IMR-90 (cell line): ENCODE measurements around the gene MPV17. TPM values are rescaled to one million over a fixed set of nuclear protein-coding genes. Genes with fewer than 3 reads are reported as not detected.

Source experiments
- ATAC-seq: fragments of 200-7000 bp; cut with Tn5 transposase; 2 replicates; pipeline ENCODE4 v1.9.1; 2020; ENCODE audit warnings: low read depth, mild to moderate bottlenecking, moderate library complexity
- BruUV-seq: library from RNA; stranded (reverse); fragments of 400-500 nt; replicated peaks from 2 replicates; lab custom pipeline; 2021; lab: Mats Ljungman, UMichigan
- CTCF ChIA-PET: fragments of 300-600 bp; formaldehyde crosslinking; extraction: SDS; loops from one replicate; lab custom pipeline; 2021; ENCODE audit warnings: antibody characterized with exemption; lab: Yijun Ruan, JAX
- POLR2A ChIA-PET: fragments of 300-600 bp; sonication (Branson Sonifier 250); formaldehyde crosslinking; loops from one replicate; lab custom pipeline; 2022; ENCODE audit warnings: antibody characterized with exemption; ENCODE audit not compliant: unreplicated experiment; lab: Charles Lee
- DNase-seq: peaks from one replicate; pipeline ENCODE4 v3.0.0; 2013
- H2AFZ ChIP-seq: replicated peaks from 2 replicates; pipeline ENCODE3; 2013; ENCODE audit warnings: low read length, mild to moderate bottlenecking; ENCODE audit not compliant: poor library complexity
- H2AK5ac ChIP-seq: 2 replicates; pipeline ENCODE4 v1.6.1; 2013; ENCODE audit warnings: low read depth, low read length, inconsistent platforms
- H2AK9ac ChIP-seq: replicated peaks from 2 replicates; pipeline ENCODE3; 2013; ENCODE audit warnings: mild to moderate bottlenecking, low read depth, low read length, moderate library complexity; ENCODE audit not compliant: poor library complexity
- H2BK120ac ChIP-seq: 2 replicates; pipeline ENCODE4 v1.6.1; 2013; ENCODE audit warnings: low read depth, low read length, inconsistent platforms
- H2BK15ac ChIP-seq: 3 replicates; pipeline ENCODE4 v1.6.1; 2013; ENCODE audit warnings: low read depth, low read length, inconsistent platforms
- H2BK20ac ChIP-seq: 2 replicates; pipeline ENCODE4 v1.6.1; 2013; ENCODE audit warnings: low read depth, mild to moderate bottlenecking, inconsistent platforms, low read length, moderate library complexity
- H2BK5ac ChIP-seq: 2 replicates; pipeline ENCODE4 v1.6.1; 2013; ENCODE audit warnings: mild to moderate bottlenecking, low read depth, low read length, inconsistent platforms; ENCODE audit not compliant: poor library complexity, severe bottlenecking
- H3K14ac ChIP-seq: replicated peaks from 2 replicates; pipeline ENCODE4 v1.6.1; 2013; ENCODE audit warnings: low read depth, low read length, inconsistent platforms
- H3K18ac ChIP-seq: 2 replicates; pipeline ENCODE4 v1.6.1; 2013; ENCODE audit warnings: low read depth, low read length, control low read depth
- H3K23ac ChIP-seq: 2 replicates; pipeline ENCODE4 v1.6.1; 2013; ENCODE audit warnings: low read depth, low read length, inconsistent platforms
- H3K27ac ChIP-seq: 2 replicates; pipeline ENCODE4 v1.5.1; 2013; ENCODE audit warnings: mild to moderate bottlenecking, control low read depth, low read length; ENCODE audit not compliant: insufficient read depth
- H3K27me3 ChIP-seq: 2 replicates; pipeline ENCODE4 v1.6.1; 2013; ENCODE audit warnings: low read length; ENCODE audit not compliant: control insufficient read depth, insufficient read depth
- H3K36me3 ChIP-seq: 2 replicates; pipeline ENCODE4 v1.6.1; 2013; ENCODE audit warnings: low read length, mixed read lengths; ENCODE audit not compliant: control insufficient read depth, insufficient read depth
- H3K4ac ChIP-seq: 2 replicates; pipeline ENCODE4 v1.6.1; 2013; ENCODE audit warnings: low read depth, low read length, inconsistent platforms
- H3K4me1 ChIP-seq: 2 replicates; pipeline ENCODE4 v1.6.1; 2013; ENCODE audit warnings: low read length, mixed read lengths; ENCODE audit not compliant: control insufficient read depth, insufficient read depth
- H3K4me2 ChIP-seq: 2 replicates; pipeline ENCODE4 v1.6.1; 2013; ENCODE audit warnings: low read depth, mild to moderate bottlenecking, control low read depth, low read length, moderate library complexity
- H3K4me3 ChIP-seq: 2 replicates; pipeline ENCODE4 v1.5.1; 2013; ENCODE audit warnings: low read depth, mild to moderate bottlenecking, control low read depth, low read length, moderate library complexity; ENCODE audit not compliant: insufficient read depth
- H3K56ac ChIP-seq: 2 replicates; pipeline ENCODE4 v1.6.1; 2013; ENCODE audit warnings: low read length, inconsistent platforms; ENCODE audit not compliant: insufficient read depth; ENCODE audit errors: extremely low read depth
- H3K79me1 ChIP-seq, 2 experiments: 2 replicates each; pipeline ENCODE4 v1.6.1; 2013; ENCODE audit warnings: low read length in 2 of 2, inconsistent platforms in 1 of 2, low read depth in 1 of 2
- H3K9ac ChIP-seq: 2 replicates; pipeline ENCODE4 v1.6.1; 2013; ENCODE audit warnings: low read depth, low read length, control low read depth
- H3K9me1 ChIP-seq: 2 replicates; pipeline ENCODE4 v1.6.1; 2013; ENCODE audit warnings: low read length, inconsistent platforms; ENCODE audit not compliant: insufficient read depth
- H3K9me3 ChIP-seq: 2 replicates; pipeline ENCODE4 v1.6.1; 2013; ENCODE audit warnings: low read length; ENCODE audit not compliant: control insufficient read depth, insufficient read depth
- H4K20me1 ChIP-seq: 2 replicates; pipeline ENCODE4 v1.6.1; 2013; ENCODE audit warnings: low read length, inconsistent platforms; ENCODE audit not compliant: insufficient read depth
- H4K5ac ChIP-seq: 2 replicates; pipeline ENCODE4 v1.6.1; 2013; ENCODE audit warnings: mild to moderate bottlenecking, low read depth, low read length, control low read depth
- H4K8ac ChIP-seq, 2 experiments: 2 replicates each; pipeline ENCODE4 v1.6.1; 2013; ENCODE audit warnings: low read depth in 2 of 2, low read length in 2 of 2, control low read depth in 1 of 2, inconsistent platforms in 1 of 2
- H4K91ac ChIP-seq: 2 replicates; pipeline ENCODE4 v1.6.1; 2013; ENCODE audit warnings: low read depth, low read length, inconsistent platforms; ENCODE audit not compliant: insufficient read depth
- BHLHE40 ChIP-seq: fragments of 150-350 bp; IDR thresholded peaks from 2 replicates; pipeline ENCODE4 v1.6.1; 2016; ENCODE audit warnings: mild to moderate bottlenecking, low read depth, low read length
- CEBPB ChIP-seq: IDR thresholded peaks from 2 replicates; pipeline ENCODE4 v1.6.1; 2012; ENCODE audit warnings: low read depth, low read length, improper control_type of control experiment
- CHD1 ChIP-seq: IDR thresholded peaks from 2 replicates; pipeline ENCODE4 v1.6.1; 2012; ENCODE audit warnings: low read depth, low read length, improper control_type of control experiment
- FOS ChIP-seq: fragments of 150-350 bp; IDR thresholded peaks from 2 replicates; pipeline ENCODE4 v1.6.1; 2016; ENCODE audit warnings: low read depth, low read length
- MAFK ChIP-seq: IDR thresholded peaks from 2 replicates; pipeline ENCODE4 v1.6.1; 2012; ENCODE audit warnings: low read depth, low read length, improper control_type of control experiment
- MAZ ChIP-seq: IDR thresholded peaks from 2 replicates; pipeline ENCODE4 v1.6.1; 2012; ENCODE audit warnings: low read depth, mild to moderate bottlenecking, low read length, improper control_type of control experiment, moderate library complexity, borderline replicate concordance
- MXI1 ChIP-seq: IDR thresholded peaks from 2 replicates; pipeline ENCODE4 v1.6.1; 2012; ENCODE audit warnings: low read depth, mild to moderate bottlenecking, low read length, moderate library complexity, borderline replicate concordance
- NFE2L2 ChIP-seq: fragments of 150-350 bp; IDR thresholded peaks from 2 replicates; pipeline ENCODE4 v1.6.1; 2016; ENCODE audit warnings: low read depth, mild to moderate bottlenecking, low read length
- POLR2A ChIP-seq: IDR thresholded peaks from 2 replicates; pipeline ENCODE4 v1.6.1; 2012; ENCODE audit warnings: mild to moderate bottlenecking, low read depth, low read length
- RAD21 ChIP-seq: IDR thresholded peaks from 2 replicates; pipeline ENCODE4 v1.6.1; 2012; ENCODE audit warnings: low read length, improper control_type of control experiment
- RCOR1 ChIP-seq: IDR thresholded peaks from 2 replicates; pipeline ENCODE4 v1.6.1; 2012; ENCODE audit warnings: mild to moderate bottlenecking, low read length, improper control_type of control experiment; ENCODE audit not compliant: insufficient replicate concordance
- RFX5 ChIP-seq: IDR thresholded peaks from 2 replicates; pipeline ENCODE4 v1.8.0; 2012; ENCODE audit warnings: low read depth, mild to moderate bottlenecking, low read length, moderate library complexity
- SMC3 ChIP-seq: fragments of 150-350 bp; IDR thresholded peaks from 2 replicates; pipeline ENCODE4 v1.6.1; 2016; ENCODE audit warnings: low read depth, mild to moderate bottlenecking, antibody characterized with exemption, low read length, moderate library complexity
- WGBS, 2 experiments: methylation state at CpG; one replicate each; pipeline versions ENCODE4 v1.1.5 to v1.1.7; 2013; ENCODE audit warnings: missing lambda C conversion rate in 2 of 2; ENCODE audit not compliant: insufficient read length in 1 of 2; ENCODE audit errors: extremely low coverage in 2 of 2; 5-methylcytosine and 5-hydroxymethylcytosine counted together
- dilution Hi-C: fragments of 300-500 bp; cut with HindIII; formaldehyde crosslinking; loops from one replicate; pipeline ENCODE4 v1.14.3; 2018; ENCODE audit warnings: low sequenced_read_pairs; ENCODE audit not compliant: unreplicated experiment
- in situ Hi-C: fragments of 300-500 bp; cut with MboI; formaldehyde crosslinking; loops from 3 replicates; pipeline ENCODE4 v1.14.3; 2019; ENCODE audit warnings: low sequenced_read_pairs, inconsistent platforms, mixed read lengths
- intact Hi-C: fragments of 100-400 bp; cut with micrococcal nuclease; formaldehyde crosslinking; loops from 2 replicates; pipeline ENCODE4 v1.10.0; 2022
- polyA plus RNA-seq, 3 experiments: library from polyadenylated mRNA; depleted of rRNA; stranded (reverse); fragments of >200 nt; gene quantifications; 2 replicates each; pipeline ENCODE4 v1.2.3, GENCODE V29; 2012; ENCODE audit warnings: low replicate concordance in 1 of 3
- total RNA-seq: library from RNA; depleted of rRNA; stranded (reverse); fragments of >200 nt; gene quantifications from 2 replicates; pipeline ENCODE4 v1.2.3, GENCODE V29; 2012
- TF ChIP-seq, protein P1 (sequence below): fragments of 150-350 bp; IDR thresholded peaks from 2 replicates; pipeline ENCODE4 v1.6.1; 2017; ENCODE audit warnings: mild to moderate bottlenecking, antibody characterized with exemption, low read length, low read depth
- TF ChIP-seq, protein P2 (sequence below): fragments of 150-350 bp; IDR thresholded peaks from 2 replicates; pipeline ENCODE4 v1.6.1; 2016; ENCODE audit warnings: low read depth, mild to moderate bottlenecking, low read length, moderate library complexity, borderline replicate concordance
- TF ChIP-seq, protein P3 (sequence below): conservative IDR thresholded peaks from 2 replicates; pipeline ENCODE4 v1.5.1; 2012; ENCODE audit warnings: mild to moderate bottlenecking, low read depth, low read length, improper control_type of control experiment

MPV17 gene
- total and polyA plus RNA-seq, 2 of the 4 experiments (the other 2 are of a cell fraction), result 70.4 to 160 TPM

DNA sequence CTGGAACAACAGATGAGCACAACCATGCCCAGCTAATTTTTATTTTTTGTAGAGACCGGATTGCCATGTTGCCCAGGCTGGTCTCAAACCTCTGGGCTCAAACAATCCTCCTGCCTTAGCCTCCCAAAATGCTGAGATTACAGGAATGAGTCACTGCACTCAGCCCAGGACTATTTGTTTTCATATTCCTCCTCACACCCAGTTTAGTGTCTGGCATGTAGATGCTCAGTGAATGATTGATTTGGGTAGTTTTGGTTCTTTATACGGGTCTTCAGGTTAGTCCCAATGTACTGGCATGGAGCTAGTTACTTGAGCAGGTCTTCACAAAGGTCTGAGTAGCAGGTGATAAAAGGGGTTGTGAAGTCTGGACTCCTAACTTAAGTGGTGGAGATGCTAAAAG is 41.0 kb upstream of the MPV17 start:
- no peak overlapping the region for H2BK20ac ChIP-seq
- H3K18ac ChIP-seq, result no peak overlapping the region
- dilution Hi-C loops (no loop called here), intact Hi-C loops (no loop called here), in situ Hi-C loops (no loop called here)
- no peak overlapping the region for H2BK15ac ChIP-seq
- BruUV-seq, result no TSS peak
- no peak overlapping the region for H2AK5ac ChIP-seq
- ChIA-PET POLR2A (no interaction called here), CTCF (no interaction called here)
- H2AFZ ChIP-seq, result no peak overlapping the region
- peaks cover 39% of the 10 kb centered on the region for H3K36me3 ChIP-seq
- no peaks in the 10 kb centered on the region for H3K9me1 ChIP-seq
- WGBS, 2 experiments, result no CpG with 5 or more reads among the region's 2 CpGs
- H3K23ac ChIP-seq, result no peak overlapping the region
- no peak overlapping the region for H4K91ac ChIP-seq
- no peaks in the 10 kb centered on the region for H3K4me1 ChIP-seq
- H3K4me3 ChIP-seq, result no peak overlapping the region
- H4K8ac ChIP-seq, result no peak overlapping the region
- H3K79me1 ChIP-seq, result peaks cover 7 to 24% of the 10 kb centered on the region in 2 experiments
- no peak overlapping the region for H3K4ac ChIP-seq
- H3K56ac ChIP-seq, result no peak overlapping the region
- H2BK5ac ChIP-seq, result no peak overlapping the region
- ATAC-seq (no peak), DNase-seq (no peak)
- no peak overlapping the region for H2BK120ac ChIP-seq
- H4K20me1 ChIP-seq, result no peaks in the 10 kb centered on the region
- H2AK9ac ChIP-seq, result no peak overlapping the region
- TF ChIP-seq RCOR1 (no peak), CEBPB (no peak), MAZ (no peak), SMC3 (no peak), BHLHE40 (no peak), NFE2L2 (no peak), CHD1 (no peak), FOS (no peak), RFX5 (no peak), POLR2A (no peak), RAD21 (no peak), MXI1 (no peak), MAFK (no peak)
- TF ChIP-seq, protein P1, sequence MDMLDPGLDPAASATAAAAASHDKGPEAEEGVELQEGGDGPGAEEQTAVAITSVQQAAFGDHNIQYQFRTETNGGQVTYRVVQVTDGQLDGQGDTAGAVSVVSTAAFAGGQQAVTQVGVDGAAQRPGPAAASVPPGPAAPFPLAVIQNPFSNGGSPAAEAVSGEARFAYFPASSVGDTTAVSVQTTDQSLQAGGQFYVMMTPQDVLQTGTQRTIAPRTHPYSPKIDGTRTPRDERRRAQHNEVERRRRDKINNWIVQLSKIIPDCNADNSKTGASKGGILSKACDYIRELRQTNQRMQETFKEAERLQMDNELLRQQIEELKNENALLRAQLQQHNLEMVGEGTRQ, result no peak
- TF ChIP-seq, protein P2, sequence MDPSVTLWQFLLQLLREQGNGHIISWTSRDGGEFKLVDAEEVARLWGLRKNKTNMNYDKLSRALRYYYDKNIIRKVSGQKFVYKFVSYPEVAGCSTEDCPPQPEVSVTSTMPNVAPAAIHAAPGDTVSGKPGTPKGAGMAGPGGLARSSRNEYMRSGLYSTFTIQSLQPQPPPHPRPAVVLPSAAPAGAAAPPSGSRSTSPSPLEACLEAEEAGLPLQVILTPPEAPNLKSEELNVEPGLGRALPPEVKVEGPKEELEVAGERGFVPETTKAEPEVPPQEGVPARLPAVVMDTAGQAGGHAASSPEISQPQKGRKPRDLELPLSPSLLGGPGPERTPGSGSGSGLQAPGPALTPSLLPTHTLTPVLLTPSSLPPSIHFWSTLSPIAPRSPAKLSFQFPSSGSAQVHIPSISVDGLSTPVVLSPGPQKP, result no peak
- TF ChIP-seq, protein P3, sequence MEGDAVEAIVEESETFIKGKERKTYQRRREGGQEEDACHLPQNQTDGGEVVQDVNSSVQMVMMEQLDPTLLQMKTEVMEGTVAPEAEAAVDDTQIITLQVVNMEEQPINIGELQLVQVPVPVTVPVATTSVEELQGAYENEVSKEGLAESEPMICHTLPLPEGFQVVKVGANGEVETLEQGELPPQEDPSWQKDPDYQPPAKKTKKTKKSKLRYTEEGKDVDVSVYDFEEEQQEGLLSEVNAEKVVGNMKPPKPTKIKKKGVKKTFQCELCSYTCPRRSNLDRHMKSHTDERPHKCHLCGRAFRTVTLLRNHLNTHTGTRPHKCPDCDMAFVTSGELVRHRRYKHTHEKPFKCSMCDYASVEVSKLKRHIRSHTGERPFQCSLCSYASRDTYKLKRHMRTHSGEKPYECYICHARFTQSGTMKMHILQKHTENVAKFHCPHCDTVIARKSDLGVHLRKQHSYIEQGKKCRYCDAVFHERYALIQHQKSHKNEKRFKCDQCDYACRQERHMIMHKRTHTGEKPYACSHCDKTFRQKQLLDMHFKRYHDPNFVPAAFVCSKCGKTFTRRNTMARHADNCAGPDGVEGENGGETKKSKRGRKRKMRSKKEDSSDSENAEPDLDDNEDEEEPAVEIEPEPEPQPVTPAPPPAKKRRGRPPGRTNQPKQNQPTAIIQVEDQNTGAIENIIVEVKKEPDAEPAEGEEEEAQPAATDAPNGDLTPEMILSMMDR, result no peak
- H3K27ac ChIP-seq, result no peak overlapping the region
- no peaks in the 10 kb centered on the region for H3K9me3 ChIP-seq
- no peaks in the 10 kb centered on the region for H3K27me3 ChIP-seq
- H3K14ac ChIP-seq, result no peak overlapping the region
- H3K9ac ChIP-seq, result no peak overlapping the region
- no peak overlapping the region for H4K5ac ChIP-seq
- H3K4me2 ChIP-seq, result no peak overlapping the region
